NCI-H128 (cell line): ENCODE data around the gene TMEM184A.

Experiments
- DNase-seq: peaks from one replicate; lab custom pipeline; 2025; ENCODE audit not compliant: unreplicated experiment; lab: John Stamatoyannopoulos, UW

The TMEM184A gene

GRCh38 chr7:1569016-1569415 lies 13.0 kb upstream of the TMEM184A start:
- no peak for DNase-seq

GRCh38 chr7:1567896-1568510 lies 12.0 kb upstream of the TMEM184A start:
- DNase-seq: no peak

GRCh38 chr7:1567049-1567771 lies 11.2 kb upstream of the TMEM184A start:
- no peak for DNase-seq

- no peak for DNase-seq
Observed at GRCh38 chr7:1566687-1567048, 10.7 kb upstream of the TMEM184A start.

GRCh38 chr7:1564603-1565022 lies 8.6 kb upstream of the TMEM184A start:
- no peak for DNase-seq

- no peak for DNase-seq
Observed at GRCh38 chr7:1563981-1564602, 8.1 kb upstream of the TMEM184A start.

- DNase-seq: no peak
Observed at GRCh38 chr7:1562597-1563051, 6.6 kb upstream of the TMEM184A start.

GRCh38 chr7:1562116-1562515 lies 6.1 kb upstream of the TMEM184A start:
- no peak for DNase-seq

- DNase-seq: no peak
Observed at GRCh38 chr7:1561036-1561940, 5.3 kb upstream of the TMEM184A start.

- DNase-seq: no peak
Observed at GRCh38 chr7:1560620-1561031, 4.6 kb upstream of the TMEM184A start.

GRCh38 chr7:1559626-1560590 lies 3.9 kb upstream of the TMEM184A start:
- no peak for DNase-seq

- no peak for DNase-seq
Observed at GRCh38 chr7:1558841-1559625, 3.0 kb upstream of the TMEM184A start.

- DNase-seq: no peak
Observed at GRCh38 chr7:1558181-1558811, 2.3 kb upstream of the TMEM184A start.

- no peak for DNase-seq
Observed at GRCh38 chr7:1557771-1558170, 1.8 kb upstream of the TMEM184A start.

- no peak for DNase-seq
Observed at GRCh38 chr7:1557006-1557405, 1.0 kb upstream of the TMEM184A start.

- no peak for DNase-seq
Observed at GRCh38 chr7:1555046-1555812, 776 bp downstream of the TMEM184A start.

GRCh38 chr7:1554333-1555045 lies 1.5 kb downstream of the TMEM184A start:
- no peak for DNase-seq
